ENCODE data around the gene COPRS.

COPRS gene

DNA sequence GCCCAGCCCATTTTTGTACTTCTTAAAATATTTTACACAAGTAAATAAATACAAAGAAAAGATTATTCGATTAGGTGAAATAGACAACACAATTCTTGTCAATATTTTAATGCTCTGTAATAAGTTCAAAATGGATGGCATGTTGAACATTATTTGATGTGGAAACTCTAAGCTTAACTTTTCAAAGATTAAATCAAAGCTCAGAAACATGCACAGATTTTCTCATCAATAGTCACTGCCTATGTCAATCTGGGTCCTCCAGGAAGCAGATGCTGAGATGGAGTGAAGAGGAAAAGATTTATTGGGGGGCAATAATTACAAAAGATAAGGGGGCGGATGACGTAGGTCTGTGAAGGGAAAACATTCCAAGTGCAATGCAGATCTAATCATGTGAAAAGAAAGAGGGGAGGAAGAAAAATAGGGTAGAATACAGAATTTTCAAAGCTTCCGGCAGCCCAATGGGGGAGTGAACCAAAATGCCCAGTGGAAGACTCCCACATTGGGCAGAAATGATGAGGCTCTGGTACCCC is 50.5 kb downstream of the COPRS start:
- TF ChIP-seq, protein P1, sequence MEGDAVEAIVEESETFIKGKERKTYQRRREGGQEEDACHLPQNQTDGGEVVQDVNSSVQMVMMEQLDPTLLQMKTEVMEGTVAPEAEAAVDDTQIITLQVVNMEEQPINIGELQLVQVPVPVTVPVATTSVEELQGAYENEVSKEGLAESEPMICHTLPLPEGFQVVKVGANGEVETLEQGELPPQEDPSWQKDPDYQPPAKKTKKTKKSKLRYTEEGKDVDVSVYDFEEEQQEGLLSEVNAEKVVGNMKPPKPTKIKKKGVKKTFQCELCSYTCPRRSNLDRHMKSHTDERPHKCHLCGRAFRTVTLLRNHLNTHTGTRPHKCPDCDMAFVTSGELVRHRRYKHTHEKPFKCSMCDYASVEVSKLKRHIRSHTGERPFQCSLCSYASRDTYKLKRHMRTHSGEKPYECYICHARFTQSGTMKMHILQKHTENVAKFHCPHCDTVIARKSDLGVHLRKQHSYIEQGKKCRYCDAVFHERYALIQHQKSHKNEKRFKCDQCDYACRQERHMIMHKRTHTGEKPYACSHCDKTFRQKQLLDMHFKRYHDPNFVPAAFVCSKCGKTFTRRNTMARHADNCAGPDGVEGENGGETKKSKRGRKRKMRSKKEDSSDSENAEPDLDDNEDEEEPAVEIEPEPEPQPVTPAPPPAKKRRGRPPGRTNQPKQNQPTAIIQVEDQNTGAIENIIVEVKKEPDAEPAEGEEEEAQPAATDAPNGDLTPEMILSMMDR (IDR thresholded peaks at IDR 0.05; ENCODE audit: borderline replicate concordance, insufficient read depth, low read depth, low read length), result no peak
- no peak overlapping the region for H3K4me3 ChIP-seq (ENCODE audit: low read depth, low read length)

DNA sequence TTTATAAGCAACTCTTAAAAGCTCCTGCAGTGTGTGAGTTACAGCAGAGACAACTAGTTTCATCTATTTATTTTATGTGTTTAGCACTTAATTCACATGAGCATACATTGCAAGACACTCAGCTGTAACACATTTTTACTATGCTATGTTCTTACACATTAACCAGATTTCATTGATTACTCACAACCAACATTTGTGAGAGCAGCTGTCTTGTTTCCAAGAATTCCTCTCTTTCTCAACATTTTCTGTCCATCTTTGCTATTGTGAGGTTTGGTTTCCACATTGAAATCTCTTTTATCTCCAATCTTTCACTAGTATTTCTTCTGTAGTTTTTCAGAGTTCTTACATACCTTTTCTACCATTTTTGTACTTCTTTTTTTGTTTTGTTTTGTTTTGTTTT is 51.2 kb downstream of the COPRS start:
- TF ChIP-seq, protein P1 (IDR thresholded peaks at IDR 0.05; ENCODE audit: borderline replicate concordance, insufficient read depth, low read depth, low read length), result no peak
- H3K4me3 ChIP-seq (ENCODE audit: low read depth, low read length), result no peak overlapping the region

DNA sequence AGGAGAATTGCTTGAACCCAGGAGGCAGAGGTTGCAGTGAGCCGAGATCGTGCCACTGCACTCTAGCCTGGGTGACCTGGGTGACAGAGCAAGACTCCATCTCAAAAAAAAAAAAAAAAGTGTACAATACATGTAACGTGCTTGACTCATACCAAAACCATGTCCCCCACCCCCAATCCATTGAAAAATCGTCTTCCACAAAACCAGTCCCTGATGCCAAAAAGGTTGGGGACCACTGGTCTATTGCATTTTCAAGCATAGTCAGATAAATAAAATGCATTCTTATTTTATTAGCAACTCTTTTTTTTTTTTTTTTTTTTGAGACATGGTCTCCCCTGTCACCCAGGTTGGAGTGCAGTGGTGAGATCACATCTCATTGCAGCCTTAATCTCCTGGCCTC is 52.1 kb downstream of the COPRS start:
- no peak overlapping the region for H3K4me3 ChIP-seq (ENCODE audit: low read depth, low read length)

DNA sequence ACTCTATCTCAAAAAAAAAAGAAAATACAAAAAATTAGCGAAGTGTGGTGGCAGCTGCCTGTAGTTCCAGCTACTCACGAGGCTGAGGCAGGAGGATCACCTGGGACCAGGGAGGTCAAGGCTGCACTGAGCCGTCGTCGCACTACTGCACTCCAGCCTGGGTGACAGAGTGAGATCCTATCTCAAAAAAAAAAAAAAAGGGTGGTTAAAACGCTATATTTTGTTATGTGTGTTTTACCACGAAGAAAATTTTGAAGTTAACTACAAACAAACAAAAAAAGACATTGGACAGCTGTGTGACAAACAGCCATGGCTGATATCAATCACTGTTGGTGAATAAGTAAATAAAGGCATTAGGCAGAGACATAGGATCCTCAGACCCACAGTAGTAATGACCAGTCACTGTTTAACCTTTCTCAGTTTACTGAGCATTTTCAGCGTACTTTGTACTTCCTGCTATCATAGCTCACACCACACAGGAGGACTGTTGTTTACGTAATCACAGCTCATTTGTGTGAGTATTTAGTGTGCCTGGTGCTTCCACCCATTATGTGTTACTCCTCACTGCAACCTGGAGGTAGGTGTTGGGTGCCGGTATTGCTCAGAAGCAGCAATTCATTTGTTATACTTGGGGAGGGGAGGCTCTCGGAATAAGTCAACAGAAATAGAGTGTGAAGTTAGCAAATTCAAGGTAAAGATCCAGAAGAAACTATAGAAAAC is 55.4 kb downstream of the COPRS start:
- TF ChIP-seq, protein P1 (IDR thresholded peaks at IDR 0.05; ENCODE audit: borderline replicate concordance, insufficient read depth, low read depth, low read length), result no peak
- H3K4me3 ChIP-seq (ENCODE audit: low read depth, low read length), result no peak overlapping the region

More for the DNA sequence above, 52.1 kb downstream of the COPRS start:
- TF ChIP-seq, protein P1 (IDR thresholded peaks at IDR 0.05; ENCODE audit: borderline replicate concordance, insufficient read depth, low read depth, low read length), result no peak

DNA sequence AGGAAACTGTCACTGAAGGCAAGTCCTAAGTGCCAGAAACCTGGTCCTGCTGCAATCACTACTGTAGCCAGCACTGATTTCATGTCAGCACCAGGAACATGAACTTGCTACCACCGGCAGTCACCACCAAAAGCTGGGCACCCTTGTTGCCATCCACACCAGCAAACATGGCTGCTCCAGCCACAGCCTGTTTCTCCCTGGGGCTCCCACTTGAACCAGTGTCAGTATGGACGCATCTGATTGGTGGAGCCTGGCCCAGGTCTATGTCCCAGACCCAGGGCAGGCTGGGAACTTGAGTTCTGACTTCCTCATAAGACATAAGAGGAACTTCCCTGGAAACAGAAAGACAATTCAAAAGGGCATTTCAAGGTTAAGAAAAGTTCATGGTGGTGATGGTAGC is 56.5 kb downstream of the COPRS start:
- no peak overlapping the region for H3K4me3 ChIP-seq (ENCODE audit: low read depth, low read length)
- TF ChIP-seq, protein P1 (IDR thresholded peaks at IDR 0.05; ENCODE audit: borderline replicate concordance, insufficient read depth, low read depth, low read length), result no peak
